Measurements from ENCODE around the gene PTPN5.

PTPN5 gene

GRCh38 chr11:18772211-18772610 lies 19.4 kb downstream of the PTPN5 start:
- no peak for DNase-seq (ENCODE audit: low read depth in 1 of 2, low spot score in 1 of 2)
- TF ChIP-seq GABPA (IDR thresholded peaks at IDR 0.05; ENCODE audit: low read depth), result no peak
- no peak for TF ChIP-seq REST (IDR thresholded peaks at IDR 0.05; ENCODE audit: insufficient replicate concordance, low read depth)
- no peak for TF ChIP-seq CTCF (IDR thresholded peaks at IDR 0.05; ENCODE audit: insufficient read depth, low read length)
- TF ChIP-seq POLR2AphosphoS5 (IDR thresholded peaks at IDR 0.05; ENCODE audit: low read depth), result no peak
- no peak for TF ChIP-seq SPI1 (IDR thresholded peaks at IDR 0.05; ENCODE audit: borderline replicate concordance, low read depth)
- Histone ChIP-seq H3K27ac (replicated peaks) (no peak overlapping the region), H3K27me3 (ENCODE audit: insufficient read depth, poor library complexity, severe bottlenecking) (no peaks in the 10 kb centered on the region), H3K4me3 (replicated peaks; ENCODE audit: insufficient read depth, low read length) (no peak overlapping the region)

- no peak for TF ChIP-seq GABPA (IDR thresholded peaks at IDR 0.05; ENCODE audit: low read depth)
- TF ChIP-seq CTCF (IDR thresholded peaks at IDR 0.05; ENCODE audit: insufficient read depth, low read length), result no peak
- TF ChIP-seq REST (IDR thresholded peaks at IDR 0.05; ENCODE audit: insufficient replicate concordance, low read depth), result no peak
- no peak for TF ChIP-seq POLR2AphosphoS5 (IDR thresholded peaks at IDR 0.05; ENCODE audit: low read depth)
- no peak for TF ChIP-seq SPI1 (IDR thresholded peaks at IDR 0.05; ENCODE audit: borderline replicate concordance, low read depth)
- H3K4me3 ChIP-seq (replicated peaks; ENCODE audit: insufficient read depth, low read length), result no peak overlapping the region
Observed at GRCh38 chr11:18771266-18772035, 20.1 kb downstream of the PTPN5 start.

GRCh38 chr11:18770479-18771125 lies 21.0 kb downstream of the PTPN5 start:
- Histone ChIP-seq H3K27ac (replicated peaks) (no peak overlapping the region), H3K27me3 (ENCODE audit: insufficient read depth, poor library complexity, severe bottlenecking) (no peaks in the 10 kb centered on the region), H3K4me3 (replicated peaks; ENCODE audit: insufficient read depth, low read length) (no peak overlapping the region)
- no peak for DNase-seq (ENCODE audit: low read depth in 1 of 2, low spot score in 1 of 2)
- TF ChIP-seq REST (IDR thresholded peaks at IDR 0.05; ENCODE audit: insufficient replicate concordance, low read depth), result no peak
- no peak for TF ChIP-seq GABPA (IDR thresholded peaks at IDR 0.05; ENCODE audit: low read depth)
- TF ChIP-seq SPI1 (IDR thresholded peaks at IDR 0.05; ENCODE audit: borderline replicate concordance, low read depth), result no peak
- TF ChIP-seq POLR2AphosphoS5 (IDR thresholded peaks at IDR 0.05; ENCODE audit: low read depth), result no peak
- TF ChIP-seq CTCF (IDR thresholded peaks at IDR 0.05; ENCODE audit: insufficient read depth, low read length), result no peak

More at GRCh38 chr11:18771266-18772035, 20.1 kb downstream of the PTPN5 start:
- DNase-seq (ENCODE audit: low read depth in 1 of 2, low spot score in 1 of 2), result no peak
- H3K27ac ChIP-seq (replicated peaks), result no peak overlapping the region
- no peaks in the 10 kb centered on the region for H3K27me3 ChIP-seq (ENCODE audit: insufficient read depth, poor library complexity, severe bottlenecking)

Measured in HL-60 (cell line).